Spleen (tissue), 7 donors: ENCODE data around the gene MCTP1.

Experiments used
- CTCF ChIP-seq, 11 experiments: fragments of 200-600 bp in 7 of 11; fragments of 450-650 bp in 4 of 11; sonication (generic) in 4 of 11; IDR thresholded peaks in 8 of 11; conservative IDR thresholded peaks in 3 of 11; 1 replicate in 7 of 11; 2 replicates in 4 of 11; pipeline versions ENCODE4 v1.4.0 to v1.8.0; 2016 to 2021; ENCODE audit warnings: antibody characterized with exemption in 11 of 11, inconsistent platforms in 4 of 11, mild to moderate bottlenecking in 1 of 11
- POLR2A ChIP-seq, 3 donors: fragments of 450-650 bp; IDR thresholded peaks; one replicate each; pipeline ENCODE4 v1.5.1; 2017; ENCODE audit warnings: antibody characterized with exemption in 3 of 3, mild to moderate bottlenecking in 1 of 3
- POLR2AphosphoS5 ChIP-seq, 3 donors: sonication (generic); formaldehyde crosslinking; IDR thresholded peaks; one replicate each; pipeline ENCODE4 v1.5.1; 2017; ENCODE audit warnings: antibody characterized with exemption in 3 of 3
- donor health status: DM: no; HTN: no; CAD: no; lungs with moderate emphysema.
- donor health status: DM: no; HTN: no; CAD: no.
- donor health status: DM: no; HTN: no; CAD: no.

GRCh38 chr5:94820488-94820887, 464.4 kb downstream of the MCTP1 start:
- TF ChIP-seq CTCF (IDR thresholded peaks at IDR 0.05 in 8 of 11, conservative IDR thresholded peaks at IDR 0.05 in 3 of 11), result no peak
- TF ChIP-seq POLR2A (IDR thresholded peaks at IDR 0.05), result no peak
- TF ChIP-seq POLR2AphosphoS5 (IDR thresholded peaks at IDR 0.05), result no peak
